Keratinocyte (primary cell): ENCODE results near the gene RPL26. TPM values are rescaled to one million over a fixed set of nuclear protein-coding genes. Genes with fewer than 3 reads are reported as not detected.

Experiments
- DNase-seq: peaks from one replicate; pipeline ENCODE4 v3.0.0-alpha.2; 2011; ENCODE audit warnings: low read depth, missing footprints, low spot score
- FAIRE-seq: peaks from 2 replicates; lab custom pipeline; 2011; peaks lifted over from hg19 to GRCh38; lab: Jason Lieb, UNC
- H2AFZ ChIP-seq: 2 replicates; pipeline ENCODE4 v1.6.0; 2012; ENCODE audit warnings: low read length, control low read depth, inconsistent platforms; ENCODE audit not compliant: control insufficient read depth
- H3K27ac ChIP-seq: 2 replicates; pipeline ENCODE4 v1.5.1; 2011; ENCODE audit warnings: low read length; ENCODE audit not compliant: control insufficient read depth, insufficient read depth
- H3K27me3 ChIP-seq: 3 replicates; pipeline ENCODE4 v1.6.0; 2011; ENCODE audit warnings: low read length; ENCODE audit not compliant: control insufficient read depth, insufficient read depth; ENCODE audit errors: extremely low read depth
- H3K36me3 ChIP-seq, 2 experiments: 2 replicates in 1 of 2; 3 replicates in 1 of 2; pipeline ENCODE4 v1.5.1; 2011; ENCODE audit warnings: low read length in 2 of 2, mild to moderate bottlenecking in 1 of 2; ENCODE audit not compliant: control insufficient read depth in 2 of 2, insufficient read depth in 2 of 2; ENCODE audit errors: extremely low read depth in 1 of 2
- H3K4me1 ChIP-seq: 3 replicates; pipeline ENCODE4 v1.5.1; 2011; ENCODE audit warnings: low read length; ENCODE audit not compliant: control insufficient read depth, insufficient read depth; ENCODE audit errors: extremely low read depth
- H3K4me2 ChIP-seq: 3 replicates; pipeline ENCODE4 v1.6.0; 2011; ENCODE audit warnings: low read depth, low read length; ENCODE audit not compliant: control insufficient read depth, insufficient read depth; ENCODE audit errors: extremely low read depth
- H3K4me3 ChIP-seq, 3 experiments: fragments of 200-600 bp in 1 of 3; sonication (generic) in 1 of 3; 2 replicates in 2 of 3; 3 replicates in 1 of 3; pipeline ENCODE4 v1.5.1; 2011 to 2016; ENCODE audit warnings: low read length in 3 of 3, mild to moderate bottlenecking in 3 of 3, control low read depth in 2 of 3, inconsistent platforms in 1 of 3, low read depth in 1 of 3, mixed read lengths in 1 of 3, mixed run types in 1 of 3, moderate library complexity in 1 of 3; ENCODE audit not compliant: control insufficient read depth in 2 of 3, insufficient read depth in 2 of 3; ENCODE audit errors: extremely low read depth in 1 of 3
- H3K79me2 ChIP-seq: 2 replicates; pipeline ENCODE4 v1.6.0; 2012; ENCODE audit warnings: low read length; ENCODE audit not compliant: control insufficient read depth, insufficient read depth
- H3K9ac ChIP-seq: 3 replicates; pipeline ENCODE4 v1.6.0; 2011; ENCODE audit warnings: low read length; ENCODE audit not compliant: control insufficient read depth, insufficient read depth; ENCODE audit errors: extremely low read depth
- H3K9me1 ChIP-seq: 3 replicates; pipeline ENCODE4 v1.6.0; 2011; ENCODE audit warnings: low read length; ENCODE audit not compliant: control insufficient read depth, insufficient read depth; ENCODE audit errors: extremely low read depth
- H3K9me3 ChIP-seq: 2 replicates; pipeline ENCODE4 v1.5.1; 2012; ENCODE audit warnings: low read depth, low read length; ENCODE audit not compliant: control insufficient read depth
- H4K20me1 ChIP-seq: 3 replicates; pipeline ENCODE4 v1.6.0; 2011; ENCODE audit warnings: low read length; ENCODE audit not compliant: control insufficient read depth, insufficient read depth; ENCODE audit errors: extremely low read depth
- EZH2 ChIP-seq: IDR thresholded peaks from one replicate; pipeline ENCODE4 v1.6.1; 2012; ENCODE audit warnings: inconsistent platforms, mild to moderate bottlenecking, low read length, moderate library complexity
- dilution Hi-C: fragments of 300-500 bp; cut with MboI; formaldehyde crosslinking; loops from one replicate; pipeline ENCODE4 v1.7.0; 2020; ENCODE audit warnings: low sequenced_read_pairs; ENCODE audit not compliant: extremely low pct_ligation_motif_present
- polyA plus RNA-seq, 5 experiments: library from polyadenylated mRNA; depleted of rRNA in 3 of 5; stranded (reverse) in 3 of 5; stranded (forward) in 1 of 5; unstranded in 1 of 5; fragments of >200 nt; gene quantifications; 1 replicate in 1 of 5; 2 replicates in 3 of 5; 3 replicates in 1 of 5; pipeline versions ENCODE4 v1.2.1 to v1.2.3, GENCODE V29; 2011 to 2012; ENCODE audit warnings: missing spikeins in 2 of 5, low read depth in 1 of 5, low replicate concordance in 1 of 5
- TF ChIP-seq, protein P1 (sequence below), 3 experiments: IDR thresholded peaks in 1 of 3; conservative IDR thresholded peaks in 1 of 3; optimal IDR thresholded peaks in 1 of 3; 2 replicates in 2 of 3; 3 replicates in 1 of 3; pipeline versions ENCODE3 to v1.5.1; 2011; ENCODE audit warnings: low read length in 3 of 3, mild to moderate bottlenecking in 3 of 3, moderate library complexity in 2 of 3, control low read depth in 1 of 3, inconsistent platforms in 1 of 3; ENCODE audit not compliant: insufficient read depth in 2 of 3; ENCODE audit errors: extremely low read depth in 1 of 3

RPL26 gene
- polyA plus RNA-seq, 1 donor (not counting 4 experiments of a cell fraction or from before 2014, with no cell fraction given): 5,909 TPM

DNA sequence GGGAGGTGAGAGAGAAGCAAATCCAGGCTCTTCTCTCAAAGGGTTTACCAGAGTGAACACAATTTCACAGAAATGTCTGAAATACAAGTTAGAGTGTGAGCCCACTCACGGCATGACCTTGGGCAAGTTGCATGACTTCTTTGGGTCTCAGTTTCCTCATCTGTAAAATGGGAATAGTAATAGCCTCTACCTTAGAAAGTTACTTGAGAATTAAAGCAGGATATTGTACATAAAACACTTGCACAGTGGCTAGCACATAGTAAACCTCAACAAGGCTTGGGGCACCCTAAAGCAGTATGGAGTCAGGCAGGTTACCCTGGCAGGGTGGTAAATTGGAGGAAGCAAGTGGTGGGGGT is 27.9 kb upstream of the RPL26 start:
- dilution Hi-C loops: no loop called here
- DNase-seq (no peak), FAIRE-seq (no peak)
- Histone ChIP-seq H3K9me1 (no peaks in the 10 kb centered on the region), H4K20me1 (no peaks in the 10 kb centered on the region), H3K79me2 (no peaks in the 10 kb centered on the region), H3K4me3 (peak overlapping the region in 1 of 3 experiments; percentile 34), H3K4me1 (peaks cover 18% of the 10 kb centered on the region), H3K9ac (no peak overlapping the region), H3K9me3 (no peaks in the 10 kb centered on the region), H3K4me2 (peak overlapping the region; percentile 30), H3K27ac (no peak overlapping the region), H3K27me3 (no peaks in the 10 kb centered on the region), H2AFZ (peak overlapping the region; percentile 42), H3K36me3 (no peaks in the 10 kb centered on the region)
- no peak for TF ChIP-seq EZH2

DNA sequence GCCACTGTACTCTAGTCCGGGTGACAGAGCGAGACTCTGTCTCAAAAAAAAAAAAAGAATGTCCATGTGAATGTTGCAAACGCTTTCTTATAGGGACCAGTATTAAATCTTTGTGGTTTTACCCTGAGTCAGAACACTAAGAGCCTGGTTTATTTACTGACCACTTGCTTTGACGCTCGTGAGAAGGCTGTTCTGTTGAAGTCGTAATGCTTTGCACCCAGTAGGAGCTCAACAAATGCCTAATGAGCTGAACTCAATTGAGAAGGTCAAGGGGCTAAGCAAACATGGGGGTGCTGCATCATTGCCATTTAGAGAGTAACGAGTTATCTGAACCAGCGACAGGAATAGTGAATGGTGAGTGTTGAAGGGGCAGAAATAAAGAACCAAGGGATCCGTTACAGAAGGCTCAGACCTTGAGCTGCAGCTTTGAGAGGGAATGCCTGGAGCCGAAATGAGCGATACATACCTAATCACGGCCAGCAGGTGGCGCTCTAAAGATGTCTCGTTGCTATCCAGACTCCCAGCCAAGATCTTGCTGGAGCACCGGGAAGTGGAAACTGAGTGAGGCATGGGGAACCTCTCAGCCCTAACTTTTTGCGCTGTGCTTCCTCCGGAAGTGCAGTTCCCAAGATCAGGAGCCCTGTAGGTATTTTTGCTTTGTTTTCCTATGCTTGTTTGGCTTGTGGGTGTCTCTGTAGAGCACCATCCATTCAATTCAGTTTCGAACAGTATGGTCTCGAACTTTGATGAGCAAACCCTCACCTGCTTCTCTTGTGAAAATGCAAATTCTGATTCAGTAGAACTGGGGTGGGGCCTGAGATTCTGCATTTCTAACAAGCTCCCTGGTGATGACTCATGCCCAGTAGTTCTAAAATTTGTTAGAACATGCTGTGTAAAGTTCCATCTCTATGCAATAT is 27.2 kb upstream of the RPL26 start:
- DNase-seq: peak; percentile 76
- Histone ChIP-seq H2AFZ (peak overlapping the region; percentile 42), H3K27me3 (no peaks in the 10 kb centered on the region), H3K4me3 (peak overlapping the region in 2 of 3 experiments; percentile 9 to 34), H3K9me1 (no peaks in the 10 kb centered on the region), H3K9ac (no peak overlapping the region), H3K27ac (peak overlapping the region; percentile 23), H4K20me1 (no peaks in the 10 kb centered on the region), H3K9me3 (no peaks in the 10 kb centered on the region), H3K36me3 (no peaks in the 10 kb centered on the region), H3K79me2 (no peaks in the 10 kb centered on the region), H3K4me2 (peak overlapping the region; percentile 30), H3K4me1 (peaks cover 18% of the 10 kb centered on the region)
- dilution Hi-C loops: no loop called here
- peak; percentile 97 for FAIRE-seq
- TF ChIP-seq, protein P1, sequence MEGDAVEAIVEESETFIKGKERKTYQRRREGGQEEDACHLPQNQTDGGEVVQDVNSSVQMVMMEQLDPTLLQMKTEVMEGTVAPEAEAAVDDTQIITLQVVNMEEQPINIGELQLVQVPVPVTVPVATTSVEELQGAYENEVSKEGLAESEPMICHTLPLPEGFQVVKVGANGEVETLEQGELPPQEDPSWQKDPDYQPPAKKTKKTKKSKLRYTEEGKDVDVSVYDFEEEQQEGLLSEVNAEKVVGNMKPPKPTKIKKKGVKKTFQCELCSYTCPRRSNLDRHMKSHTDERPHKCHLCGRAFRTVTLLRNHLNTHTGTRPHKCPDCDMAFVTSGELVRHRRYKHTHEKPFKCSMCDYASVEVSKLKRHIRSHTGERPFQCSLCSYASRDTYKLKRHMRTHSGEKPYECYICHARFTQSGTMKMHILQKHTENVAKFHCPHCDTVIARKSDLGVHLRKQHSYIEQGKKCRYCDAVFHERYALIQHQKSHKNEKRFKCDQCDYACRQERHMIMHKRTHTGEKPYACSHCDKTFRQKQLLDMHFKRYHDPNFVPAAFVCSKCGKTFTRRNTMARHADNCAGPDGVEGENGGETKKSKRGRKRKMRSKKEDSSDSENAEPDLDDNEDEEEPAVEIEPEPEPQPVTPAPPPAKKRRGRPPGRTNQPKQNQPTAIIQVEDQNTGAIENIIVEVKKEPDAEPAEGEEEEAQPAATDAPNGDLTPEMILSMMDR (optimal IDR thresholded peaks at IDR 0.05 in 1 of 3, IDR thresholded peaks at IDR 0.05 in 1 of 3, conservative IDR thresholded peaks at IDR 0.05 in 1 of 3; ENCODE audit: extremely low read depth in 1 of 3, insufficient read depth in 2 of 3, low read length in 3 of 3): peak; percentile 84 to 96 (median 95)
- TF ChIP-seq EZH2: no peak
